Activated B cell treated with CpG ODN at 0.5 μM for 24 hours (primary cell): ENCODE measurements around the gene TUBB4B. TPM values are rescaled to one million over a fixed set of nuclear protein-coding genes. Genes with fewer than 3 reads are reported as not detected.

ENCODE experiments used
- ATAC-seq: fragments of 200-7000 bp; cut with Tn5 transposase; one replicate; pipeline ENCODE4 v1.10.0; 2021; ENCODE audit warnings: low read depth, mild to moderate bottlenecking, moderate library complexity
- CTCF ChIA-PET: fragments of 350-600 bp; sonication (Branson Sonifier 250); formaldehyde crosslinking; loops from one replicate; lab custom pipeline; 2021; ENCODE audit warnings: antibody characterized with exemption; lab: Charles Lee
- POLR2A ChIA-PET: fragments of 350-600 bp; sonication (Branson Sonifier 250); formaldehyde crosslinking; loops from one replicate; lab custom pipeline; 2021; ENCODE audit warnings: antibody characterized with exemption; lab: Charles Lee
- DNase-seq: peaks from one replicate; pipeline ENCODE4 v3.0.0; 2022
- H3K27ac Mint-ChIP-seq: one replicate; pipeline ENCODE4 v1.8.0; 2020; ENCODE audit warnings: mixed read lengths
- H3K27me3 Mint-ChIP-seq: one replicate; pipeline ENCODE4 v1.8.0; 2021; ENCODE audit warnings: mixed read lengths
- H3K36me3 Mint-ChIP-seq: one replicate; pipeline ENCODE4 v1.8.0; 2021; ENCODE audit warnings: low read depth, mixed read lengths
- H3K4me1 Mint-ChIP-seq: one replicate; pipeline ENCODE4 v1.8.0; 2021; ENCODE audit warnings: mixed read lengths
- H3K4me3 Mint-ChIP-seq: one replicate; pipeline ENCODE4 v1.8.0; 2020; ENCODE audit warnings: mild to moderate bottlenecking, mixed read lengths
- H3K9me3 Mint-ChIP-seq: one replicate; pipeline ENCODE4 v1.8.0; 2020; ENCODE audit warnings: mixed read lengths
- CTCF ChIP-seq: fragments of 200-600 bp; IDR thresholded peaks from one replicate; pipeline ENCODE4 v1.8.0; 2022; ENCODE audit warnings: antibody characterized with exemption, mild to moderate bottlenecking
- intact Hi-C: fragments of 100-400 bp; cut with micrococcal nuclease; formaldehyde crosslinking; loops from one replicate; pipeline ENCODE4 v1.15.1; 2024
- total RNA-seq: library from RNA; stranded (reverse); gene quantifications from 2 replicates; pipeline ENCODE4 v1.2.3, GENCODE V29; 2022

Gene TUBB4B
- total RNA-seq, 1 donor from 2014 or later = 182 TPM

- H3K4me1 Mint-ChIP-seq = peaks cover 2% of the 10 kb centered on the region
- no peak for ATAC-seq
These were observed 24.7 kb upstream of the TUBB4B start for GRCh38 chr9:137216188-137216965.

GRCh38 chr9:137217276-137218211 is 23.5 kb upstream of the TUBB4B start:
- ChIA-PET CTCF (no interaction called here), POLR2A (interaction anchor here (1.0 to 2.1 kb wide), 2 partner anchors 11 to 17 kb away, joined by 3 to 7 read pairs; partner anchors contain the start of gene TPRN)
- no peaks in the 10 kb centered on the region for H3K9me3 Mint-ChIP-seq
- H3K4me3 Mint-ChIP-seq = no peak overlapping the region
- ATAC-seq = no peak
- intact Hi-C loops = no loop called here
- peaks cover 2% of the 10 kb centered on the region for H3K4me1 Mint-ChIP-seq
- no peaks in the 10 kb centered on the region for H3K27me3 Mint-ChIP-seq
- TF ChIP-seq CTCF = no peak
- peaks cover 6% of the 10 kb centered on the region for H3K36me3 Mint-ChIP-seq
- H3K27ac Mint-ChIP-seq = no peak overlapping the region
- DNase-seq = no peak

More at GRCh38 chr9:137216188-137216965, 24.7 kb upstream of the TUBB4B start:
- no peaks in the 10 kb centered on the region for H3K9me3 Mint-ChIP-seq
- H3K27me3 Mint-ChIP-seq = no peaks in the 10 kb centered on the region
- peaks cover 6% of the 10 kb centered on the region for H3K36me3 Mint-ChIP-seq
- H3K27ac Mint-ChIP-seq = no peak overlapping the region
- intact Hi-C loops = no loop called here
- no peak for TF ChIP-seq CTCF
- no peak overlapping the region for H3K4me3 Mint-ChIP-seq
- no peak for DNase-seq
- ChIA-PET CTCF (no interaction called here), POLR2A (interaction anchor here (0.5 to 2.1 kb wide), 3 partner anchors 10 to 65 kb away, joined by 3 to 7 read pairs (median 3); partner anchors contain the start of gene TPRN)

GRCh38 chr9:137218212-137218753 is 22.8 kb upstream of the TUBB4B start:
- H3K36me3 Mint-ChIP-seq = peaks cover 4% of the 10 kb centered on the region
- CTCF ChIA-PET = no interaction called here

GRCh38 chr9:137218754-137219271 is 22.3 kb upstream of the TUBB4B start:
- no peak for TF ChIP-seq CTCF
- H3K36me3 Mint-ChIP-seq = peaks cover 4% of the 10 kb centered on the region
- DNase-seq = no peak
- no peaks in the 10 kb centered on the region for H3K9me3 Mint-ChIP-seq
- ChIA-PET POLR2A (interaction anchor here (0.6 to 1.6 kb wide), 6 partner anchors 18 to 444 kb away, joined by 3 to 13 read pairs (median 4); partner anchors contain the start of gene TPRN), CTCF (no interaction called here)
- no peak for ATAC-seq
- intact Hi-C loops = no loop called here
- peaks cover 7% of the 10 kb centered on the region for H3K4me1 Mint-ChIP-seq
- H3K27me3 Mint-ChIP-seq = no peaks in the 10 kb centered on the region
- no peak overlapping the region for H3K4me3 Mint-ChIP-seq
- H3K27ac Mint-ChIP-seq = no peak overlapping the region

More at GRCh38 chr9:137218212-137218753, 22.8 kb upstream of the TUBB4B start:
- H3K27ac Mint-ChIP-seq = no peak overlapping the region
- no peak overlapping the region for H3K4me3 Mint-ChIP-seq
- TF ChIP-seq CTCF = no peak
- intact Hi-C loops = no loop called here
- peaks cover 7% of the 10 kb centered on the region for H3K4me1 Mint-ChIP-seq
- ATAC-seq (no peak), DNase-seq (no peak)
- no peaks in the 10 kb centered on the region for H3K9me3 Mint-ChIP-seq
- no peaks in the 10 kb centered on the region for H3K27me3 Mint-ChIP-seq
- POLR2A ChIA-PET = no interaction called here
